Adipose tissue (tissue), 3 donors: ENCODE data around the gene LCMT1. TPM values are rescaled to one million over a fixed set of nuclear protein-coding genes. Genes with fewer than 3 reads are reported as not detected.

Experiments used
- H3K27ac ChIP-seq: one replicate; pipeline ENCODE4 v1.5.1; 2013; ENCODE audit warnings: low read depth, low read length
- WGBS, 3 donors: extraction: QIAGEN DNeasy Blood & Tissue Kit; methylation state at CpG; one replicate each; pipeline ENCODE4 v1.1.7; 2013; 5-methylcytosine and 5-hydroxymethylcytosine counted together
- polyA plus RNA-seq, 3 donors: library from polyadenylated mRNA; stranded (reverse); fragments of 200-250 nt; gene quantifications; one replicate each; pipeline ENCODE4 v1.2.3, GENCODE V29; 2013
- donor health status: healthy with polysubstance abuse.
- donor health status: Bipolar disorder and iron deficiency.
- donor health status: healthy.

The LCMT1 gene
- polyA plus RNA-seq, 3 donors: 19.0 to 30.4 (median 23.1) TPM

GRCh38 chr16:25223964-25224363 is 112.4 kb downstream of the LCMT1 start:
- WGBS, 3 donors: 62 to 93% (median 79%) methylated on average over 6 of the region's 6 CpGs
- H3K27ac ChIP-seq: no peak overlapping the region

GRCh38 chr16:25224731-25225319 is 113.3 kb downstream of the LCMT1 start:
- H3K27ac ChIP-seq: no peak overlapping the region
- WGBS, 3 donors: 50 to 86% (median 85%) methylated on average over 7 of the region's 7 CpGs

Other genes with a start within 250 kb of the LCMT1 start
- gene ARHGAP17, start 96.4 kb upstream of the LCMT1 start, polyA plus RNA-seq: 10 to 100 TPM; 13.1 to 49.6 (median 43.9) TPM
- 100 to 1,000 TPM in 1 of 3 donors, under 1 TPM in 1, not detected in 1; 0.31 to 229 TPM for gene AQP8, start 105.2 kb downstream of the LCMT1 start, polyA plus RNA-seq
- 1 to 10 TPM in 2 of 3 donors, under 1 TPM in 1; 0.64 to 1.6 (median 1.1) TPM for gene ZKSCAN2, start 146.1 kb downstream of the LCMT1 start, polyA plus RNA-seq